HepG2 (cell line): ENCODE data around the gene RBP5. TPM values are rescaled to one million over a fixed set of nuclear protein-coding genes. Genes with fewer than 3 reads are reported as not detected.

Experiments used
- LBX2 ChIP-seq: sonication (generic); formaldehyde crosslinking; IDR thresholded peaks from 2 replicates; pipeline ENCODE4 v1.5.0; 2020; ENCODE audit warnings: missing genetic modification reagents, mild to moderate bottlenecking, borderline replicate concordance
- MED13 ChIP-seq: sonication (generic); formaldehyde crosslinking; IDR thresholded peaks from 2 replicates; pipeline ENCODE4 v1.5.0; 2020; ENCODE audit warnings: missing genetic modification reagents
- MXI1 ChIP-seq: IDR thresholded peaks from 3 replicates; pipeline ENCODE4 v1.6.1; 2012; ENCODE audit warnings: low read depth, low read length, inconsistent platforms, borderline replicate concordance
- NFAT5 ChIP-seq: sonication (generic); formaldehyde crosslinking; IDR thresholded peaks from 2 replicates; pipeline ENCODE4 v1.4.0; 2020; ENCODE audit warnings: missing genetic modification reagents
- SP1 ChIP-seq, 2 experiments: fragments of 450-650 bp in 1 of 2; sonication (generic) in 1 of 2; formaldehyde crosslinking in 1 of 2; IDR thresholded peaks; 2 replicates each; pipeline versions ENCODE4 v1.4.0 to v1.6.1; 2016 to 2020; ENCODE audit warnings: missing genetic modification reagents in 1 of 2
- SRSF4 ChIP-seq: fragments of 200-400 bp; formaldehyde crosslinking; IDR thresholded peaks from one replicate; pipeline ENCODE4 v1.6.1; 2018; ENCODE audit warnings: mild to moderate bottlenecking, low read depth, low read length, moderate library complexity; ENCODE audit not compliant: poor library complexity, severe bottlenecking
- ZFYVE20 ChIP-seq: sonication (generic); formaldehyde crosslinking; IDR thresholded peaks from 2 replicates; pipeline ENCODE4 v1.8.0; 2023; ENCODE audit warnings: low read depth, mild to moderate bottlenecking, moderate library complexity, missing genetic modification reagents, borderline replicate concordance
- ZNF225 ChIP-seq: sonication (generic); formaldehyde crosslinking; IDR thresholded peaks from 2 replicates; pipeline ENCODE4 v1.4.0; 2020; ENCODE audit warnings: mild to moderate bottlenecking, missing genetic modification reagents
- polyA plus RNA-seq, 8 experiments: library from polyadenylated mRNA; depleted of rRNA in 3 of 8; stranded (reverse) in 7 of 8; unstranded in 1 of 8; fragments of >200 nt; fragmentation: Illumina TruSeq in 4 of 8; extraction: Trizol in 4 of 8; gene quantifications; 2 replicates each; pipeline versions ENCODE4 v1.2.1 to v1.2.3, GENCODE V29; 2011 to 2016; ENCODE audit warnings: low read depth in 4 of 8, missing spikeins in 1 of 8, mixed read lengths in 1 of 8; ENCODE audit not compliant: insufficient read depth in 1 of 8
- total RNA-seq, 5 experiments: library from RNA; depleted of rRNA; stranded (reverse); fragments of >200 nt; fragmentation: Illumina TruSeq; extraction: Trizol; gene quantifications; 2 replicates each; pipeline ENCODE4 v1.2.3, GENCODE V29; 2016; ENCODE audit warnings: low read depth in 1 of 5
- TF ChIP-seq, protein P1 (sequence below): sonication (generic); formaldehyde crosslinking; IDR thresholded peaks from one replicate; pipeline ENCODE4 v1.5.1; 2020; ENCODE audit warnings: mild to moderate bottlenecking, missing genetic modification reagents; ENCODE audit errors: not compliant biosample characterization
- TF ChIP-seq, protein P2 (sequence below): sonication (generic); formaldehyde crosslinking; IDR thresholded peaks from 2 replicates; pipeline ENCODE4 v1.5.0; 2020; ENCODE audit warnings: missing genetic modification reagents

RBP5 gene
- total and polyA plus RNA-seq, 2 of the 13 experiments (the other 11 are each of a cell fraction or from before 2014, with no cell fraction given), result 13.8 to 19.8 TPM

GRCh38 chr12:7108003-7108795, 20.5 kb downstream of the RBP5 start (continued):
- TF ChIP-seq, protein P1, sequence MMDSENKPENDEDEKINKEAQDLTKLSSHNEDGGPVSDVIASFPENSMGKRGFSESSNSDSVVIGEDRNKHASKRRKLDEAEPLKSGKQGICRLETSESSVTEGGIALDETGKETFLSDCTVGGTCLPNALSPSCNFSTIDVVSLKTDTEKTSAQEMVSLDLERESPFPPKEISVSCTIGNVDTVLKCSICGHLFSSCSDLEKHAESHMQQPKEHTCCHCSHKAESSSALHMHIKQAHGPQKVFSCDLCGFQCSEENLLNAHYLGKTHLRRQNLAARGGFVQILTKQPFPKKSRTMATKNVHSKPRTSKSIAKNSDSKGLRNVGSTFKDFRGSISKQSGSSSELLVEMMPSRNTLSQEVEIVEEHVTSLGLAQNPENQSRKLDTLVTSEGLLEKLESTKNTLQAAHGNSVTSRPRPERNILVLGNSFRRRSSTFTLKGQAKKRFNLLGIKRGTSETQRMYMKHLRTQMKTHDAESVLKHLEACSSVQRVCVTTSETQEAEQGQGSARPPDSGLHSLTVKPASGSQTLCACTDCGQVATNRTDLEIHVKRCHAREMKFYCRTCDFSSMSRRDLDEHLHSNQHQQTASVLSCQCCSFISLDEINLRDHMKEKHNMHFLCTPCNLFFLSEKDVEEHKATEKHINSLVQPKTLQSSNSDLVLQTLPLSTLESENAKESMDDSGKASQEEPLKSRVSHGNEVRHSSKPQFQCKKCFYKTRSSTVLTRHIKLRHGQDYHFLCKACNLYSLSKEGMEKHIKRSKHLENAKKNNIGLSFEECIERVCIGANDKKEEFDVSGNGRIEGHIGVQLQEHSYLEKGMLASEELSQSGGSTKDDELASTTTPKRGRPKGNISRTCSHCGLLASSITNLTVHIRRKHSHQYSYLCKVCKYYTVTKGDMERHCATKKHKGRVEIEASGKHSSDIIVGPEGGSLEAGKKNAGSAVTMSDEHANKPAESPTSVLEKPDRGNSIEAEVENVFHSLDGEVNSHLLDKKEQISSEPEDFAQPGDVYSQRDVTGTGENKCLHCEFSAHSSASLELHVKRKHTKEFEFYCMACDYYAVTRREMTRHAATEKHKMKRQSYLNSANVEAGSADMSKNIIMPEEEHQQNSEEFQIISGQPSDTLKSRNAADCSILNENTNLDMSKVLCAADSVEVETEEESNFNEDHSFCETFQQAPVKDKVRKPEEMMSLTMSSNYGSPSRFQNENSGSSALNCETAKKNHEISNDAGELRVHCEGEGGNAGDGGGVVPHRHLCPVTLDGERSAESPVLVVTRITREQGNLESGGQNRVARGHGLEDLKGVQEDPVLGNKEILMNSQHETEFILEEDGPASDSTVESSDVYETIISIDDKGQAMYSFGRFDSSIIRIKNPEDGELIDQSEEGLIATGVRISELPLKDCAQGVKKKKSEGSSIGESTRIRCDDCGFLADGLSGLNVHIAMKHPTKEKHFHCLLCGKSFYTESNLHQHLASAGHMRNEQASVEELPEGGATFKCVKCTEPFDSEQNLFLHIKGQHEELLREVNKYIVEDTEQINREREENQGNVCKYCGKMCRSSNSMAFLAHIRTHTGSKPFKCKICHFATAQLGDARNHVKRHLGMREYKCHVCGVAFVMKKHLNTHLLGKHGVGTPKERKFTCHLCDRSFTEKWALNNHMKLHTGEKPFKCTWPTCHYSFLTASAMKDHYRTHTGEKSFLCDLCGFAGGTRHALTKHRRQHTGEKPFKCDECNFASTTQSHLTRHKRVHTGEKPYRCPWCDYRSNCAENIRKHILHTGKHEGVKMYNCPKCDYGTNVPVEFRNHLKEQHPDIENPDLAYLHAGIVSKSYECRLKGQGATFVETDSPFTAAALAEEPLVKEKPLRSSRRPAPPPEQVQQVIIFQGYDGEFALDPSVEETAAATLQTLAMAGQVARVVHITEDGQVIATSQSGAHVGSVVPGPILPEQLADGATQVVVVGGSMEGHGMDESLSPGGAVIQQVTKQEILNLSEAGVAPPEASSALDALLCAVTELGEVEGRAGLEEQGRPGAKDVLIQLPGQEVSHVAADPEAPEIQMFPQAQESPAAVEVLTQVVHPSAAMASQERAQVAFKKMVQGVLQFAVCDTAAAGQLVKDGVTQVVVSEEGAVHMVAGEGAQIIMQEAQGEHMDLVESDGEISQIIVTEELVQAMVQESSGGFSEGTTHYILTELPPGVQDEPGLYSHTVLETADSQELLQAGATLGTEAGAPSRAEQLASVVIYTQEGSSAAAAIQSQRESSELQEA (CRISPR knock-in tag), result no peak
- no peak for TF ChIP-seq NFAT5
- TF ChIP-seq, protein P2, sequence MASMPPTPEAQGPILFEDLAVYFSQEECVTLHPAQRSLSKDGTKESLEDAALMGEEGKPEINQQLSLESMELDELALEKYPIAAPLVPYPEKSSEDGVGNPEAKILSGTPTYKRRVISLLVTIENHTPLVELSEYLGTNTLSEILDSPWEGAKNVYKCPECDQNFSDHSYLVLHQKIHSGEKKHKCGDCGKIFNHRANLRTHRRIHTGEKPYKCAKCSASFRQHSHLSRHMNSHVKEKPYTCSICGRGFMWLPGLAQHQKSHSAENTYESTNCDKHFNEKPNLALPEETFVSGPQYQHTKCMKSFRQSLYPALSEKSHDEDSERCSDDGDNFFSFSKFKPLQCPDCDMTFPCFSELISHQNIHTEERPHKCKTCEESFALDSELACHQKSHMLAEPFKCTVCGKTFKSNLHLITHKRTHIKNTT (CRISPR knock-in tag), result no peak
- TF ChIP-seq SRSF4, result no peak
- no peak for TF ChIP-seq SP1 (IDR thresholded peaks at IDR 0.05)
- no peak for TF ChIP-seq SP1 (CRISPR knock-in tag; IDR thresholded peaks at IDR 0.05)
- peak; percentile 69; the same call in 1 of the 2 replicates for TF ChIP-seq MED13
- TF ChIP-seq ZFYVE20 (CRISPR knock-in tag), result no peak
- no peak for TF ChIP-seq MXI1
- TF ChIP-seq LBX2 (CRISPR knock-in tag), result no peak; the same call in 1 of the 2 replicates
- TF ChIP-seq ZNF225 (CRISPR knock-in tag), result peak; percentile 57; the same call in 1 of the 2 replicates
